GM18505 (cell line): ENCODE measurements around the gene TTLL10.

Experiments
- ATAC-seq: cut with Tn5 transposase; IDR thresholded peaks from one replicate; pipeline ENCODE4 v1.9.1; 2021; ENCODE audit not compliant: unreplicated experiment
- POLR2A ChIP-seq: IDR thresholded peaks from 4 replicates; pipeline ENCODE4 v1.6.1; 2011; ENCODE audit warnings: borderline replicate concordance; ENCODE audit not compliant: insufficient read depth, insufficient read length; ENCODE audit errors: extremely low read depth

Gene TTLL10

GRCh38 chr1:1219341-1219740 lies 45.7 kb downstream of the TTLL10 start:
- ATAC-seq: no peak
- TF ChIP-seq POLR2A: no peak

GRCh38 chr1:1220197-1220596 lies 46.5 kb downstream of the TTLL10 start:
- ATAC-seq: no peak
- no peak for TF ChIP-seq POLR2A

- no peak for TF ChIP-seq POLR2A
- no peak for ATAC-seq
Measured at GRCh38 chr1:1221887-1222574, 48.4 kb downstream of the TTLL10 start.

- no peak for TF ChIP-seq POLR2A
- no peak for ATAC-seq
Measured at GRCh38 chr1:1222575-1223225, 49.0 kb downstream of the TTLL10 start.

GRCh38 chr1:1223321-1223720 lies 49.6 kb downstream of the TTLL10 start:
- ATAC-seq: no peak
- no peak for TF ChIP-seq POLR2A

GRCh38 chr1:1223891-1224290 lies 50.2 kb downstream of the TTLL10 start:
- ATAC-seq: no peak
- no peak for TF ChIP-seq POLR2A

GRCh38 chr1:1225238-1225845 lies 51.7 kb downstream of the TTLL10 start:
- no peak for TF ChIP-seq POLR2A
- no peak for ATAC-seq

- ATAC-seq: no peak
Measured at GRCh38 chr1:1225913-1226312, 52.2 kb downstream of the TTLL10 start.

GRCh38 chr1:1226566-1227362 lies 53.1 kb downstream of the TTLL10 start:
- no peak for TF ChIP-seq POLR2A
- no peak for ATAC-seq

More at GRCh38 chr1:1225913-1226312, 52.2 kb downstream of the TTLL10 start:
- no peak for TF ChIP-seq POLR2A

GRCh38 chr1:1227386-1227785 lies 53.7 kb downstream of the TTLL10 start:
- no peak for TF ChIP-seq POLR2A
- no peak for ATAC-seq

GRCh38 chr1:1228187-1228586 lies 54.5 kb downstream of the TTLL10 start:
- TF ChIP-seq POLR2A: no peak
- ATAC-seq: no peak

- no peak for TF ChIP-seq POLR2A
- no peak for ATAC-seq
Measured at GRCh38 chr1:1228596-1229321, 55.1 kb downstream of the TTLL10 start.

- ATAC-seq: no peak
- no peak for TF ChIP-seq POLR2A
Measured at GRCh38 chr1:1229770-1230169, 56.1 kb downstream of the TTLL10 start.
